SK-N-SH (cell line): Measurements from ENCODE around the gene TUBA4B. TPM values are rescaled to one million over a fixed set of nuclear protein-coding genes. Genes with fewer than 3 reads are reported as not detected.

ENCODE experiments used
- CTCF ChIA-PET: fragments of 300-600, 350-600 bp; formaldehyde crosslinking; extraction: SDS; loops from one replicate; lab custom pipeline; 2021; lab: Yijun Ruan, JAX
- POLR2A ChIA-PET: fragments of 350-600 bp; sonication (Branson Sonifier 250); formaldehyde crosslinking; extraction: SDS; loops from one replicate; lab custom pipeline; 2020; ENCODE audit warnings: antibody characterized with exemption, inconsistent platforms; lab: Yijun Ruan, JAX
- DNase-seq: peaks from one replicate; pipeline ENCODE4 v3.0.0; 2012
- H2AFZ ChIP-seq: fragments of 200-600 bp; sonication (generic); 2 replicates; pipeline ENCODE4 v1.8.1; 2016; ENCODE audit warnings: antibody characterized with exemption, mild to moderate bottlenecking, low read depth
- H3F3A ChIP-seq: fragments of 200-600 bp; sonication (generic); replicated peaks from 2 replicates; pipeline ENCODE3; 2016; ENCODE audit warnings: antibody characterized with exemption, mild to moderate bottlenecking; ENCODE audit not compliant: insufficient read depth
- H3K27ac ChIP-seq, 2 experiments: fragments of 200-500 bp in 1 of 2; fragments of 200-600 bp in 1 of 2; sonication (Bioruptor generic) in 1 of 2; sonication (generic), shearing (Covaris generic) in 1 of 2; 2 replicates each; pipeline versions ENCODE4 v1.5.1 to v1.6.1; 2014 to 2016; ENCODE audit warnings: low read depth in 2 of 2, inconsistent platforms in 1 of 2, low read length in 1 of 2, mild to moderate bottlenecking in 1 of 2, mixed read lengths in 1 of 2
- H3K27me3 ChIP-seq: fragments of 200-600 bp; sonication (generic), shearing (Covaris generic); 2 replicates; pipeline ENCODE4 v1.6.1; 2016; ENCODE audit warnings: mixed run types; ENCODE audit not compliant: insufficient read depth
- H3K36me3 ChIP-seq, 2 experiments: fragments of 200-500 bp in 1 of 2; fragments of 200-600 bp in 1 of 2; sonication (Bioruptor generic) in 1 of 2; sonication (generic) in 1 of 2; replicated peaks in 1 of 2; 2 replicates each; pipeline versions ENCODE3 to v1.5.1; 2014 to 2016; ENCODE audit warnings: low read length in 1 of 2, mild to moderate bottlenecking in 1 of 2; ENCODE audit not compliant: insufficient read depth in 2 of 2, control insufficient read depth in 1 of 2
- H3K4me1 ChIP-seq, 2 experiments: fragments of 200-500 bp in 1 of 2; fragments of 200-600 bp in 1 of 2; sonication (Bioruptor generic) in 1 of 2; sonication (generic), shearing (Covaris generic) in 1 of 2; 2 replicates each; pipeline versions ENCODE4 v1.5.1 to v1.6.1; 2014 to 2016; ENCODE audit warnings: low read depth in 1 of 2, low read length in 1 of 2, mixed run types in 1 of 2; ENCODE audit not compliant: insufficient read depth in 2 of 2, control insufficient read depth in 1 of 2
- H3K4me2 ChIP-seq: fragments of 200-600 bp; sonication (generic), shearing (Covaris generic); 2 replicates; pipeline ENCODE4 v1.6.1; 2017; ENCODE audit warnings: mixed run types
- H3K4me3 ChIP-seq, 2 experiments: fragments of 200-500 bp in 1 of 2; fragments of 200-600 bp in 1 of 2; sonication (Bioruptor generic) in 1 of 2; sonication (generic), shearing (Covaris generic) in 1 of 2; 2 replicates each; pipeline versions ENCODE4 v1.5.1 to v1.8.1; 2014 to 2016; ENCODE audit warnings: low read depth in 2 of 2, inconsistent platforms in 1 of 2, low read length in 1 of 2, mild to moderate bottlenecking in 1 of 2, mixed read lengths in 1 of 2, moderate library complexity in 1 of 2
- H3K79me2 ChIP-seq: fragments of 200-600 bp; sonication (generic); 2 replicates; pipeline ENCODE4 v1.8.1; 2017; ENCODE audit warnings: mild to moderate bottlenecking; ENCODE audit not compliant: insufficient read depth
- H3K9ac ChIP-seq: fragments of 200-600 bp; sonication (generic); 2 replicates; pipeline ENCODE4 v1.6.1; 2017; ENCODE audit warnings: mixed run types
- H3K9me2 ChIP-seq: fragments of 200-600 bp; sonication (generic); 2 replicates; pipeline ENCODE4 v1.6.1; 2017; ENCODE audit warnings: mixed run types
- H3K9me3 ChIP-seq: fragments of 200-600 bp; sonication (generic); 2 replicates; pipeline ENCODE4 v1.6.1; 2017; ENCODE audit warnings: mixed run types, mild to moderate bottlenecking, moderate library complexity
- H4K20me1 ChIP-seq: fragments of 200-600 bp; sonication (generic); 2 replicates; pipeline ENCODE4 v1.6.1; 2017; ENCODE audit warnings: mild to moderate bottlenecking, mixed run types; ENCODE audit not compliant: insufficient read depth
- CTCF ChIP-seq: fragments of 200-600 bp; sonication (generic); IDR thresholded peaks from 2 replicates; pipeline ENCODE4 v1.6.1; 2017; ENCODE audit warnings: antibody characterized with exemption, mild to moderate bottlenecking, moderate library complexity
- ELF1 ChIP-seq: IDR thresholded peaks from 2 replicates; pipeline ENCODE4 v1.4.0; 2012
- EP300 ChIP-seq, 2 experiments: IDR thresholded peaks; 2 replicates each; pipeline versions ENCODE4 v1.4.0 to v1.6.1; 2012; ENCODE audit warnings: borderline replicate concordance in 1 of 2, low read depth in 1 of 2, low read length in 1 of 2
- EZH2phosphoT487 ChIP-seq: fragments of 200-600 bp; sonication (generic); IDR thresholded peaks from 2 replicates; pipeline ENCODE4 v1.6.1; 2017; ENCODE audit warnings: low read depth, mixed run types, mild to moderate bottlenecking, antibody characterized with exemption, moderate library complexity, borderline replicate concordance
- FOSL2 ChIP-seq: IDR thresholded peaks from 2 replicates; pipeline ENCODE4 v1.4.0; 2012; ENCODE audit warnings: low read depth, mild to moderate bottlenecking, moderate library complexity, borderline replicate concordance
- FOXJ3 ChIP-seq: sonication (generic); formaldehyde crosslinking; IDR thresholded peaks from 2 replicates; pipeline ENCODE4 v1.5.1; 2020; ENCODE audit warnings: mild to moderate bottlenecking, missing genetic modification reagents
- GABPA ChIP-seq: IDR thresholded peaks from 2 replicates; pipeline ENCODE4 v1.4.0; 2012; ENCODE audit warnings: low read depth, mild to moderate bottlenecking
- GATA2 ChIP-seq: sonication (generic); formaldehyde crosslinking; IDR thresholded peaks from 2 replicates; pipeline ENCODE4 v1.5.0; 2020; ENCODE audit warnings: mild to moderate bottlenecking, missing genetic modification reagents
- IRF3 ChIP-seq: fragments of 150-350 bp; IDR thresholded peaks from 2 replicates; pipeline ENCODE4 v1.6.1; 2016; ENCODE audit warnings: mild to moderate bottlenecking, low read depth, low read length
- MEF2A ChIP-seq: IDR thresholded peaks from 2 replicates; pipeline ENCODE4 v1.4.0; 2012; ENCODE audit warnings: low read depth, borderline replicate concordance
- NFIC ChIP-seq: IDR thresholded peaks from 2 replicates; pipeline ENCODE4 v1.4.0; 2012; ENCODE audit warnings: borderline replicate concordance
- POLR2AphosphoS5 ChIP-seq: IDR thresholded peaks from 2 replicates; pipeline ENCODE4 v1.6.1; 2012; ENCODE audit warnings: low read depth, low read length
- RAD21 ChIP-seq: IDR thresholded peaks from 2 replicates; pipeline ENCODE4 v1.6.1; 2012; ENCODE audit warnings: mild to moderate bottlenecking, low read length
- RCOR1 ChIP-seq: fragments of 150-350 bp; IDR thresholded peaks from 2 replicates; pipeline ENCODE4 v1.6.1; 2017; ENCODE audit warnings: antibody characterized with exemption, low read length
- TAF1 ChIP-seq: IDR thresholded peaks from 2 replicates; pipeline ENCODE4 v1.6.1; 2012; ENCODE audit warnings: low read depth, mild to moderate bottlenecking, low read length, moderate library complexity, borderline replicate concordance
- TCF12 ChIP-seq: IDR thresholded peaks from 2 replicates; pipeline ENCODE4 v1.4.0; 2012
- USF1 ChIP-seq: IDR thresholded peaks from 2 replicates; pipeline ENCODE4 v1.4.0; 2012; ENCODE audit warnings: low read depth, borderline replicate concordance
- WGBS: methylation state at CpG from one replicate; pipeline ENCODE4 v1.1.6; 2017; ENCODE audit warnings: low lambda C conversion rate; 5-methylcytosine and 5-hydroxymethylcytosine counted together
- polyA plus RNA-seq, 3 experiments: library from polyadenylated mRNA; depleted of rRNA; stranded (reverse); fragments of >200 nt; gene quantifications; 2 replicates each; pipeline ENCODE4 v1.2.3, GENCODE V29; 2012
- TF ChIP-seq, protein P1 (sequence below): IDR thresholded peaks from 2 replicates; pipeline ENCODE4 v1.4.0; 2012; ENCODE audit warnings: low read depth, borderline replicate concordance
- TF ChIP-seq, protein P2 (sequence below): IDR thresholded peaks from 2 replicates; pipeline ENCODE4; 2012

The TUBA4B gene
- polyA plus RNA-seq, 1 of the 3 experiments (the other 2 are of a cell fraction), result 0.03 TPM

DNA sequence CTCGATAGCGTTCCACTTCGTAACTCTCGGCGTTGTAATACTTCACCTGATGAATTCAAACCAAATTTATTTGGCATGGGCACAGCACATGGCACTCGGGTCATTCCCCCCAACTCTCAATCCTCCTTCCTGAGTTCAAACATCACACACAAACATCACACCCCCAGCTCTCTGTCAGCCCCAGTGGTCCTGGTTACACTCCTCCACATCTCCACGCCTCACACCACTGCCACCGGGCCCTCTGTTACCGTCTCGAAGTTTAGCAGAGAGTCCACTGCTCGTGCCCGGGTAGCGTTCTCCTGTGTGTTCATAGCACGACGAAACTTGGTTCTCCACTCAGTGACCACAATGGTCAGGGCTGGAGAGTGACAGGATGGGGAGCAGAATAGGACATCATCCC lies 38.9 kb upstream of the TUBA4B start:
- ChIA-PET POLR2A (no interaction called here), CTCF (interaction anchor here (1.0 to 3.4 kb wide), 5 partner anchors 13 to 85 kb away, joined by 3 to 22 read pairs (median 5); partner anchors contain the start of gene NHEJ1)
- Histone ChIP-seq H3K9ac (no peak overlapping the region), H3K9me3 (no peaks in the 10 kb centered on the region), H3F3A (peaks cover 19% of the 10 kb centered on the region), H3K79me2 (no peaks in the 10 kb centered on the region), H4K20me1 (no peaks in the 10 kb centered on the region), H3K4me2 (no peak overlapping the region), H3K27me3 (no peaks in the 10 kb centered on the region), H3K36me3 (peaks cover 13 to 52% of the 10 kb centered on the region in 2 experiments), H2AFZ (no peak overlapping the region), H3K27ac (no peak overlapping the region), H3K9me2 (no peaks in the 10 kb centered on the region), H3K4me3 (no peak overlapping the region), H3K4me1 (peaks cover under 1 to 23% of the 10 kb centered on the region in 2 experiments; a peak in 3 of 4 replicates)
- no peak for DNase-seq
- 97% methylated on average over 15 of the region's 15 CpGs for WGBS
- TF ChIP-seq IRF3 (no peak), GABPA (no peak), TAF1 (no peak), TCF12 (no peak), POLR2AphosphoS5 (no peak), MEF2A (no peak), GATA2 (no peak), FOSL2 (no peak), USF1 (no peak), CTCF (no peak)
- TF ChIP-seq, protein P1, sequence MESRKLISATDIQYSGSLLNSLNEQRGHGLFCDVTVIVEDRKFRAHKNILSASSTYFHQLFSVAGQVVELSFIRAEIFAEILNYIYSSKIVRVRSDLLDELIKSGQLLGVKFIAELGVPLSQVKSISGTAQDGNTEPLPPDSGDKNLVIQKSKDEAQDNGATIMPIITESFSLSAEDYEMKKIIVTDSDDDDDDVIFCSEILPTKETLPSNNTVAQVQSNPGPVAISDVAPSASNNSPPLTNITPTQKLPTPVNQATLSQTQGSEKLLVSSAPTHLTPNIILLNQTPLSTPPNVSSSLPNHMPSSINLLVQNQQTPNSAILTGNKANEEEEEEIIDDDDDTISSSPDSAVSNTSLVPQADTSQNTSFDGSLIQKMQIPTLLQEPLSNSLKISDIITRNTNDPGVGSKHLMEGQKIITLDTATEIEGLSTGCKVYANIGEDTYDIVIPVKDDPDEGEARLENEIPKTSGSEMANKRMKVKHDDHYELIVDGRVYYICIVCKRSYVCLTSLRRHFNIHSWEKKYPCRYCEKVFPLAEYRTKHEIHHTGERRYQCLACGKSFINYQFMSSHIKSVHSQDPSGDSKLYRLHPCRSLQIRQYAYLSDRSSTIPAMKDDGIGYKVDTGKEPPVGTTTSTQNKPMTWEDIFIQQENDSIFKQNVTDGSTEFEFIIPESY, result no peak

DNA sequence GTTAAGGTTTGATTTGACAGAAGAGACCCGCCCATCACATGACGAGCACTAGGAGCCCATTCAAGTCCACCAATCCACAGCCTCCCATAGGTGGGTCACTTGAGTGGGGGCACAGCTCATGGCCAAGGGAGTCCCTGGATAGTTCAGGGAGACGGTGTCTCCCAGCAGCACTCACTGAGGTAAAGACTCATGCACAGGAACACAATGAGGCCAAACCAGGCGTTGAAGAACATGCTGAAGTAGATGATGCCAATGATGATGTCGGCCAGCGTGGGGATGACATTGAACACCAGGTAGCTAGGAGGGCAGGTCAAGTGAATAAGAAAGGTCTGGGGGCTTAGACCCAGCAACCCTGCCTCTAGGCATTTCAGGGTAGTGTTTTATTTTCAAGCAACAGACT lies 38.3 kb upstream of the TUBA4B start:
- Histone ChIP-seq H3K4me2 (no peak overlapping the region), H3K4me3 (no peak overlapping the region), H3K9me3 (no peaks in the 10 kb centered on the region), H3K9me2 (no peaks in the 10 kb centered on the region), H3F3A (peaks cover 24% of the 10 kb centered on the region), H3K9ac (no peak overlapping the region), H3K79me2 (no peaks in the 10 kb centered on the region), H4K20me1 (no peaks in the 10 kb centered on the region), H2AFZ (no peak overlapping the region), H3K27ac (no peak overlapping the region), H3K4me1 (peaks cover 5 to 29% of the 10 kb centered on the region in 2 experiments; a peak in 3 of 4 replicates), H3K27me3 (no peaks in the 10 kb centered on the region), H3K36me3 (peaks cover 13 to 48% of the 10 kb centered on the region in 2 experiments)
- no peak for DNase-seq
- WGBS, result 100% methylated on average over 6 of the region's 6 CpGs
- CTCF ChIA-PET, result interaction anchor here (1.0 to 3.1 kb wide), 3 partner anchors 55 to 85 kb away, joined by 3 to 16 read pairs (median 5); partner anchors contain the start of gene NHEJ1
- POLR2A ChIA-PET, result no interaction called here
- no peak for TF ChIP-seq FOXJ3 (CRISPR knock-in tag)
- TF ChIP-seq ELF1, result no peak
- TF ChIP-seq USF1, result no peak
- no peak for TF ChIP-seq NFIC
- no peak for TF ChIP-seq EZH2phosphoT487
- TF ChIP-seq RCOR1, result no peak
- no peak for TF ChIP-seq FOSL2
- no peak for TF ChIP-seq RAD21
- no peak for TF ChIP-seq EP300 (IDR thresholded peaks at IDR 0.05; ENCODE audit: borderline replicate concordance in 1 of 2, low read depth in 1 of 2, low read length in 1 of 2)
- TF ChIP-seq, protein P2, sequence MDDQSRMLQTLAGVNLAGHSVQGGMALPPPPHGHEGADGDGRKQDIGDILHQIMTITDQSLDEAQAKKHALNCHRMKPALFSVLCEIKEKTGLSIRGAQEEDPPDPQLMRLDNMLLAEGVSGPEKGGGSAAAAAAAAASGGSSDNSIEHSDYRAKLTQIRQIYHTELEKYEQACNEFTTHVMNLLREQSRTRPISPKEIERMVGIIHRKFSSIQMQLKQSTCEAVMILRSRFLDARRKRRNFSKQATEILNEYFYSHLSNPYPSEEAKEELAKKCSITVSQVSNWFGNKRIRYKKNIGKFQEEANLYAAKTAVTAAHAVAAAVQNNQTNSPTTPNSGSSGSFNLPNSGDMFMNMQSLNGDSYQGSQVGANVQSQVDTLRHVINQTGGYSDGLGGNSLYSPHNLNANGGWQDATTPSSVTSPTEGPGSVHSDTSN, result no peak
